Caco-2 (cell line): Measurements from ENCODE around the gene TMEM186. TPM values are rescaled to one million over a fixed set of nuclear protein-coding genes. Genes with fewer than 3 reads are reported as not detected.

ENCODE experiments used
- BruUV-seq: library from RNA; stranded (reverse); fragments of 400-500 nt; replicated peaks from 2 replicates; lab custom pipeline; 2021; lab: Mats Ljungman, UMichigan
- CTCF ChIA-PET: fragments of 300-600 bp; sonication (Branson Sonifier 250); formaldehyde crosslinking; loops from one replicate; lab custom pipeline; 2022; ENCODE audit warnings: antibody characterized with exemption; lab: Charles Lee
- POLR2A ChIA-PET: fragments of 300-600 bp; sonication (Branson Sonifier 250); formaldehyde crosslinking; loops from one replicate; lab custom pipeline; 2022; ENCODE audit warnings: antibody characterized with exemption; lab: Charles Lee
- DNase-seq, 2 experiments: peaks; one replicate each; pipeline versions ENCODE4 v3.0.0 to v3.0.0-alpha.2; 2020 to 2022
- H3K27me3 ChIP-seq: replicated peaks from 2 replicates; pipeline ENCODE4 v1.6.0; 2011; ENCODE audit warnings: low read length; ENCODE audit not compliant: control insufficient read depth, insufficient read depth
- H3K36me3 ChIP-seq: 2 replicates; pipeline ENCODE4 v1.5.1; 2011; ENCODE audit warnings: low read length; ENCODE audit not compliant: control insufficient read depth, insufficient read depth
- H3K4me1 ChIP-seq: fragments of 250-450 bp; sonication (Bioruptor Pico); 2 replicates; pipeline ENCODE4 v1.5.1; 2020; ENCODE audit warnings: mild to moderate bottlenecking
- H3K4me3 ChIP-seq: 2 replicates; pipeline ENCODE4 v1.5.1; 2011; ENCODE audit warnings: low read depth, mild to moderate bottlenecking, control low read depth, low read length
- H3K9me3 ChIP-seq: fragments of 250-450 bp; sonication (Bioruptor Pico); 2 replicates; pipeline ENCODE4 v1.5.1; 2020; ENCODE audit warnings: mild to moderate bottlenecking, moderate library complexity
- H3K27ac Mint-ChIP-seq: one replicate; pipeline ENCODE4 v1.8.0; 2022; ENCODE audit warnings: mixed read lengths; ENCODE audit not compliant: unreplicated experiment
- H3K27me3 Mint-ChIP-seq: one replicate; pipeline ENCODE4 v1.8.0; 2022; ENCODE audit warnings: mixed read lengths; ENCODE audit not compliant: insufficient read depth, unreplicated experiment
- H3K36me3 Mint-ChIP-seq: one replicate; pipeline ENCODE4 v1.8.0; 2022; ENCODE audit warnings: mild to moderate bottlenecking, mixed read lengths; ENCODE audit not compliant: insufficient read depth, unreplicated experiment
- H3K4me1 Mint-ChIP-seq: one replicate; pipeline ENCODE4 v1.8.0; 2022; ENCODE audit warnings: low read depth, mixed read lengths; ENCODE audit not compliant: unreplicated experiment
- H3K4me3 Mint-ChIP-seq: one replicate; pipeline ENCODE4 v1.8.0; 2022; ENCODE audit warnings: mild to moderate bottlenecking, moderate library complexity, mixed read lengths; ENCODE audit not compliant: unreplicated experiment
- H3K9me3 Mint-ChIP-seq: one replicate; pipeline ENCODE4 v1.8.0; 2022; ENCODE audit warnings: mixed read lengths; ENCODE audit not compliant: unreplicated experiment
- intact Hi-C: fragments of 100-400 bp; cut with micrococcal nuclease; formaldehyde crosslinking; loops from one replicate; pipeline ENCODE4 v1.10.0; 2022; ENCODE audit not compliant: unreplicated experiment
- total RNA-seq: library from RNA; stranded (reverse); gene quantifications from 2 replicates; pipeline ENCODE4 v1.2.3, GENCODE V29; 2022
- TF ChIP-seq, protein P1 (sequence below), 2 experiments: fragments of 200-600 bp in 1 of 2; IDR thresholded peaks; 1 replicate in 1 of 2; 2 replicates in 1 of 2; pipeline versions ENCODE4 v1.5.1 to v1.8.0; 2011 to 2022; ENCODE audit warnings: antibody characterized with exemption in 1 of 2, control low read depth in 1 of 2, inconsistent platforms in 1 of 2, low read depth in 1 of 2, low read length in 1 of 2, mild to moderate bottlenecking in 1 of 2, moderate library complexity in 1 of 2; ENCODE audit not compliant: insufficient read depth in 1 of 2, severe bottlenecking in 1 of 2, unreplicated experiment in 1 of 2

TMEM186 gene
- total RNA-seq, 1 experiment from 2014 or later = 11.9 TPM

GRCh38 chr16:8808009-8808408, 10.6 kb upstream of the TMEM186 start:
- Mint-ChIP-seq H3K27me3 (no peaks in the 10 kb centered on the region), H3K9me3 (no peaks in the 10 kb centered on the region), H3K27ac (no peak overlapping the region), H3K36me3 (peaks cover 97% of the 10 kb centered on the region), H3K4me1 (no peaks in the 10 kb centered on the region), H3K4me3 (no peak overlapping the region)
- H3K4me3 ChIP-seq = no peak overlapping the region
- CTCF ChIA-PET = no interaction called here
- POLR2A ChIA-PET = no interaction called here
- BruUV-seq = no TSS peak
- no peak for DNase-seq
- TF ChIP-seq, protein P1, sequence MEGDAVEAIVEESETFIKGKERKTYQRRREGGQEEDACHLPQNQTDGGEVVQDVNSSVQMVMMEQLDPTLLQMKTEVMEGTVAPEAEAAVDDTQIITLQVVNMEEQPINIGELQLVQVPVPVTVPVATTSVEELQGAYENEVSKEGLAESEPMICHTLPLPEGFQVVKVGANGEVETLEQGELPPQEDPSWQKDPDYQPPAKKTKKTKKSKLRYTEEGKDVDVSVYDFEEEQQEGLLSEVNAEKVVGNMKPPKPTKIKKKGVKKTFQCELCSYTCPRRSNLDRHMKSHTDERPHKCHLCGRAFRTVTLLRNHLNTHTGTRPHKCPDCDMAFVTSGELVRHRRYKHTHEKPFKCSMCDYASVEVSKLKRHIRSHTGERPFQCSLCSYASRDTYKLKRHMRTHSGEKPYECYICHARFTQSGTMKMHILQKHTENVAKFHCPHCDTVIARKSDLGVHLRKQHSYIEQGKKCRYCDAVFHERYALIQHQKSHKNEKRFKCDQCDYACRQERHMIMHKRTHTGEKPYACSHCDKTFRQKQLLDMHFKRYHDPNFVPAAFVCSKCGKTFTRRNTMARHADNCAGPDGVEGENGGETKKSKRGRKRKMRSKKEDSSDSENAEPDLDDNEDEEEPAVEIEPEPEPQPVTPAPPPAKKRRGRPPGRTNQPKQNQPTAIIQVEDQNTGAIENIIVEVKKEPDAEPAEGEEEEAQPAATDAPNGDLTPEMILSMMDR (IDR thresholded peaks at IDR 0.05; ENCODE audit: insufficient read depth in 1 of 2, low read depth in 1 of 2, low read length in 1 of 2, severe bottlenecking in 1 of 2, unreplicated experiment in 1 of 2) = no peak
- H3K36me3 ChIP-seq = peaks cover 4% of the 10 kb centered on the region; the same call in 1 of the 2 replicates
- intact Hi-C loops = no loop called here
- H3K9me3 ChIP-seq = no peaks in the 10 kb centered on the region
- H3K4me1 ChIP-seq = no peaks in the 10 kb centered on the region
- H3K27me3 ChIP-seq = no peaks in the 10 kb centered on the region

- no peaks in the 10 kb centered on the region for H3K4me1 Mint-ChIP-seq
- CTCF ChIA-PET = no interaction called here
- TF ChIP-seq, protein P1 (IDR thresholded peaks at IDR 0.05; ENCODE audit: insufficient read depth in 1 of 2, low read depth in 1 of 2, low read length in 1 of 2, severe bottlenecking in 1 of 2, unreplicated experiment in 1 of 2) = no peak
- H3K27me3 ChIP-seq = no peaks in the 10 kb centered on the region
- POLR2A ChIA-PET = no interaction called here
- no peak overlapping the region for H3K4me3 Mint-ChIP-seq
- H3K4me1 ChIP-seq = no peaks in the 10 kb centered on the region
- no peak overlapping the region for H3K27ac Mint-ChIP-seq
- DNase-seq = no peak
- H3K9me3 Mint-ChIP-seq = no peaks in the 10 kb centered on the region
- no peaks in the 10 kb centered on the region for H3K9me3 ChIP-seq
- H3K27me3 Mint-ChIP-seq = no peaks in the 10 kb centered on the region
- no TSS peak for BruUV-seq
- intact Hi-C loops = no loop called here
- H3K36me3 ChIP-seq = peaks cover 4% of the 10 kb centered on the region; the same call in 1 of the 2 replicates
- H3K4me3 ChIP-seq = no peak overlapping the region
- peaks cover 97% of the 10 kb centered on the region for H3K36me3 Mint-ChIP-seq
Observed at GRCh38 chr16:8807189-8807588, 9.8 kb upstream of the TMEM186 start.

- POLR2A ChIA-PET = no interaction called here
- no peak for DNase-seq
- no peaks in the 10 kb centered on the region for H3K4me1 Mint-ChIP-seq
- peaks cover 97% of the 10 kb centered on the region for H3K36me3 Mint-ChIP-seq
- Histone ChIP-seq H3K9me3 (no peaks in the 10 kb centered on the region), H3K27me3 (no peaks in the 10 kb centered on the region), H3K36me3 (peaks cover 2% of the 10 kb centered on the region; the same call in 1 of the 2 replicates), H3K4me1 (no peaks in the 10 kb centered on the region), H3K4me3 (no peak overlapping the region)
- no TSS peak for BruUV-seq
- TF ChIP-seq, protein P1 (IDR thresholded peaks at IDR 0.05; ENCODE audit: insufficient read depth in 1 of 2, low read depth in 1 of 2, low read length in 1 of 2, severe bottlenecking in 1 of 2, unreplicated experiment in 1 of 2) = no peak
- H3K9me3 Mint-ChIP-seq = no peaks in the 10 kb centered on the region
- intact Hi-C loops = no loop called here
- no peaks in the 10 kb centered on the region for H3K27me3 Mint-ChIP-seq
- CTCF ChIA-PET = no interaction called here
- H3K4me3 Mint-ChIP-seq = no peak overlapping the region
- H3K27ac Mint-ChIP-seq = no peak overlapping the region
Observed at GRCh38 chr16:8806272-8806983, 9.0 kb upstream of the TMEM186 start.
